Measurements from ENCODE around the gene ANKRD50.

The ANKRD50 gene

DNA sequence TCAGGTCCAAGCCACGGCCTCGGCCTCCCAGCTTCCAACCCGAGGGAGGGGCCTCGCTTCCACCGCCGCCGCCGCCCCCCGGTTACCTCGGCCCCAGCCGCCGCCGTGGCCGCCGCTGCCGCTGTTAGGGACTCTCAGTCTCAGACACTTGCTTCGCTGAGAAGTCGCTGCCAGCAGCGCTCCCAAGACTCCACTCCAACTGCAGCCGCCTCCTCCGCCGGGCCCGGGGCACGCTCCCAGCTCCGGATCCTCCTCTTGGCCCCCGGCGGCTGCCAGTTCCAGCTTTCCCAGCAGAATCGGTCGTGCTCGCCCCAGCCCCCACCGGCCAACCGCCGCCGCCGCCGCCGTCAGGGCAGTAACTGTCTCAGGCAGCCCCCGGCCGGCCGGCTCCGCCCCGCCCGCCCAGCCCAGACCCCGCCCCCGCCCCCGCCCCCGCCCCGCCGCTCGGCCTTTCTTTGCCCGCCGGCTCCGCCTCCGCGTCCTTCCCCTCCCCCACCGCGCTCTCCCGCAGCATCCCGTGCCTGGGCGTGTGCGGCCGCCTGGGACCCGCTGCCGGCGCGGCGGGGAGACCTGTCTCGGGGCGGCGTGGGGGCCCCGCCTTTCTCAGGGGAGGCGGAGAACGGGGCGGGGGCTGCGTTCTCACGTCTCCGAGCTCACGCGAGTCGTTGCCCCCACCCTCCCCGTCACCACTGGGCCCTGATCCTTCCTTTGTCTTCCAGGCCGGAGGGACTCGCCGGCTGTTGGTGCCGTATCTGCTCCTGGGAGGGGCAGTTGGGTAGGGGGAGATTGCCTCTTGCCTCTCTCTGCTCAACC, at the start of gene ANKRD50:
Gene ANKRD50, minus strand, starts transcription at position 361 of the 813 bp plus-strand sequence. CDS start 2,221 bp downstream, outside the sequence.
- DNase-seq, result peak; percentile 81 to 87

DNA sequence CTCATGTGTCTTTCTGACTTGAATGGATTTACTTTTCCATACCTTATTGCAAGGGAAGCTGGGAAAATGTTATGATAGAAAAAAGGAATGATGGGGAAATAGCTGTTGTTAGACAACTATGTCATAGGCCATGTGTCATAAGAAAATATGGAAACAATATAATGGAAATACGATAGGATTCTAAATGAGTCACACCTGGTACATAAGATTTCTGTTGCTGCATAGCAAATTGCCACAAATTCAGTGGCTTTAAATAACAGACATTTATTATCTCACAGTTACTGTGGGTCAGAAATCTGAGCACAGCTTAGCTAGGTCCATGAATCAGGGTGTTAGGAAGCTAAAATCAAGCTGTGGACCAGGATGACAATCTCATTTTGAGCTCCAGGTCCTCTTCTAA, 44.6 kb upstream of the ANKRD50 start:
- no peak for DNase-seq

DNA sequence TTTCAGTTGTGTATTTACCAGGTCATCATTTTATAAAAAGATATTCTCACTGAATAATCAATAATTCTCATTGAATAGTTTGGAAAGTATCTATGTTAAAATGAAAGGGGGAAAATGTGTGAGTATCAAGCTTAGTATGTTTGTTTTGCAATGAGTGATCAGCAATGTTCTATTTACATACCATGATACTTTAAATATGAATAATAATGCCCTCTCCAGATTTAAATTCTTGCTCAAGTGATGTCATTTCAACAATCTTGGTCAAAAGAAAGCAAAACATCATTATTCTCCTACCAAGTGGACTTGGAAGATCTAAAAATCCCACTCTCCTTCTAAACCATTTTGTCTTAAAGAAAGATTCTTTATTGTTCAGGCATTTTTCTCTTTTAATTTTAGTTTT, 42.1 kb upstream of the ANKRD50 start:
- no peak for DNase-seq

- DNase-seq, result no peak
Measured at GRCh38 chr4:124753941-124754581, 41.5 kb upstream of the ANKRD50 start.

DNA sequence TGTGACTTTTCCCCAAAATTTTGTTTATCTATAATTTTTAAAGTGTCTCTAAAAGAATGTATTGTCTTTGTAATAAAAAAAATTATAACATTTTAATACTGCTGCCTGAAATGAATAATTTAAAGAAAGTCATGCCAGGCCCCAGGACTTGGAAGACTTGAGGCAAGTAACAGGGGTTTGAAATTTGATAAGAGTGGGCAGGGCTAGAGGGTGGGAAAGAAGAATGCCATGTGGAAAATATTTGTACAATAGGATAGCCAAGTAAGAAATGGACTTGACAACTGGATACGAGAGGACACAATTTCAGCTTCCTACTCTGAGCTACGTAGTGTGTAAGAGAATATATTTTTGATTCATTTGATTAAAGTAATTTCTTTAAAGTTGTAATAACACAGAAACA, 36.9 kb upstream of the ANKRD50 start:
- DNase-seq, result no peak

GRCh38 chr4:124748965-124749364, 36.4 kb upstream of the ANKRD50 start:
- no peak for DNase-seq

GRCh38 chr4:124745985-124746801, 33.7 kb upstream of the ANKRD50 start:
- DNase-seq, result no peak

- no peak for DNase-seq
Measured at GRCh38 chr4:124743711-124744110, 31.2 kb upstream of the ANKRD50 start.

DNA sequence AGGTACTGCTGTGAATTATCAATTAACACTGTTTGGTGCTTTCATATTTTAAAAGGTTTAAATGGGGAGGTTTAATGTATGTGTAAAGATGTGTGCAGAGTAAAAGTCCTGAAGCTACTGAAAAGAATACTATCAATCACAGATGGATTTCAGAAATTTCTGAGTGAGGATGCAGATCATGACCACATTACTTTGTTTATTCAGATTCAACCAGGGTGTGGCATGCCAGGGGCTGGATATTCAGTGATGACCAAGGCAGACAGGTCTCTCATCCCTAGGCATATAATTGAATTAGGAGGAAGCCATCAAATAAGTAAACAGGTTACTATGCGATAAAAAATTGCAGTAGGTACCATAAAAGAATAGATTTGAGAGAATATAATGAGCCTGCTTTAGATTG, 28.0 kb upstream of the ANKRD50 start:
- no peak for DNase-seq

- DNase-seq, result no peak
Measured at GRCh38 chr4:124738994-124739393, 26.5 kb upstream of the ANKRD50 start.

DNA sequence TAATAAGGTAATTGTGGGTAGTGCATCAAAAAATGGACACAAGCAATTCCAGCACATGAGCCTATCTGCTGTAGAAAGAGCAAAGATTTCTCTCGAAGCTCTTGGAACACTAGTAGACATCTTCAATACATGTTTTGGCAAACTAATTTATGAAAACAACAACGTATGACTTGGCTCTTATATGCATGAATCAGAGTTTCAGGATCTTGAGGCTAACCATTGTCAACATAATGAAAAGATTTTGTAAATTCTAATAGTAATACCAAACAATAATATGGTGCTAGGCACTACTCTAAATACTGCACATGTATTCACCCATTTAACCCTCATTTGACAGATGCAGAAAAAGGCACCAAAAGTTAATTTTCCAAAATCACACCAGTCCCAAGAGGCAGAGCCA, 25.1 kb upstream of the ANKRD50 start:
- no peak for DNase-seq

- no peak for DNase-seq
Measured at GRCh38 chr4:124736526-124736925, 24.0 kb upstream of the ANKRD50 start.

GRCh38 chr4:124727331-124727890, 14.9 kb upstream of the ANKRD50 start:
- no peak for DNase-seq

- no peak for DNase-seq
Measured at GRCh38 chr4:124726269-124726668, 13.7 kb upstream of the ANKRD50 start.

GRCh38 chr4:124722071-124722470, 9.5 kb upstream of the ANKRD50 start:
- DNase-seq, result no peak

DNA sequence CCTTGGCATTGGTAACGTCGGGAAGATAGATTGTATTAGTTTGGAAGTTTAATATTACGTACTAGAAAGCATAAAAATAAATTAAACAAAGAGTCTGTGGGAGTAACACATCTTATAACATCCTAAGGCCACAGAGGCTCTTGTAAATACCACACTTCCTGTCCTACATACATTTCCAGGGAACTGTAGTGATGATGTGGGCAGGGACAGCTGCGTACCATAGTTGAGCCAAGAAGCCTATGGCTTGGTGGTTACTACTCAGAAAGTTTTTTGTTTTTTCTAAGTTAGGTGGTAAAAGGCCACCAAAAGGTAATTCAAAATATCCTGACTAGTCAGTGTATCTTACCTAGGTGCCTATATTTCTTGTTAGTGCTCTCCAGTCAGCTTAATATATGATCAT, 4.6 kb upstream of the ANKRD50 start:
- DNase-seq, result no peak

DNA sequence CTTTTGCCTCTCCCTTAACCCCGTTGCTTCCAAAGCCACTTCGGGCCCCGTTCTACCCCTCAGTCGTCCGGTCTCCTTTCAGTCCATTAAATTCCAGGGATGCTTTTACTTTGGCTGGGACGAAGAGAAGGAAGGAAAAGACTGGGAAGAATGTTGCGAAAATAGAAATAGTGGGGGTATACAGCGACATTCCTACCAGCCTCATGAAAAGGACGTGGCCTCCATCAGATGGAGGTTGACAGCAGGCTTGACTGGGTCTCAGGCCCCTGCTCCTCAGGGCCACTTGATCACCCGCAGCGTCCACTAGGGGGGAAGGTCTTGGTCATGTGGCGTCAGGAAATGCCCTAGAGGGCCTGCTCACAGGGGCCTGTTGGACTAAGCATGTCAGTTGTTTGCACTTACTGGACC, 657 bp upstream of the ANKRD50 start:
- peak; percentile 62 to 69 for DNase-seq

GRCh38 chr4:124711471-124712371, 811 bp downstream of the ANKRD50 start:
- DNase-seq, result peak; percentile 86 to 89

- DNase-seq, result peak in 1 of 2 experiments; percentile 31
Measured at GRCh38 chr4:124710911-124711310, 1.6 kb downstream of the ANKRD50 start.

- DNase-seq, result peak; percentile 22 to 45
Measured at GRCh38 chr4:124710015-124710741, 2.4 kb downstream of the ANKRD50 start.

Measured in Kasumi-1 (cell line).